ENCODE measurements around the gene NDFIP2.

DNA sequence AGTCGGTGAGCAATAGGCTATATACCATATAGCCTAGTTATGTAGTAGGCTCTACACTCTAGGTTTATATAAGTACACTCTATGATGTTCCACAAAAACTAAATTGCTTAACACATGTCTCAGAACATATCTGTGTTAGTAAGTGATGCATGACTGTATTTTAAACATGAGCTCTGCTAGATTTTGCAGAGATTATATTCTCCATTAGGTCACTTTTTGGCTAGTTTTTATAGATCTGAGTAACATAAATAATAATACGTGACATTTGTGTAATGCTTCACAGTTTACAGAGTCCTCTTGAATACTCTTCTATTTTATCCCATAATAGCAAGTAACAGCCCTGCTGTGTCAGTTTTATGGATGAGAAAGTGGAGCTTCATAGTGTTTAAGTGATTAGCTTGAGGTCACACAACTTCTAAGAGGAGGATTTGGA, 47.8 kb downstream of the NDFIP2 start:
- TF ChIP-seq CTCF (IDR thresholded peaks at IDR 0.05; ENCODE audit: insufficient read depth, low read length, poor library complexity, severe bottlenecking) (no peak), EZH2phosphoT487 (conservative IDR thresholded peaks at IDR 0.05; ENCODE audit: low read length) (no peak)
